A549 (cell line): ENCODE results near the gene SHLD3. TPM values are rescaled to one million over a fixed set of nuclear protein-coding genes. Genes with fewer than 3 reads are reported as not detected.
"Not testable (repeated sequence)": the region's sequence is repeated elsewhere in the genome, so short reads cannot be mapped to it uniquely, and the experiment has no call there.

Source experiments
- ATAC-seq, 2 experiments: fragments of 200-7000 bp in 1 of 2; fragments of >200 bp in 1 of 2; cut with Nextera tagmentation in 1 of 2; cut with Tn5 transposase in 1 of 2; 3 replicates each; pipeline versions ENCODE4 v1.8.0 to v1.9.1; 2018 to 2020; ENCODE audit warnings: mild to moderate bottlenecking in 1 of 2, moderate library complexity in 1 of 2
- CTCF ChIA-PET: fragments of 300-600 bp; sonication (Branson Sonifier 250); formaldehyde crosslinking; extraction: SDS; loops from one replicate; lab custom pipeline; 2021; ENCODE audit warnings: antibody characterized with exemption, inconsistent platforms; lab: Yijun Ruan, JAX
- POLR2A ChIA-PET: fragments of 350-600 bp; formaldehyde crosslinking; extraction: SDS; loops from one replicate; lab custom pipeline; 2021; ENCODE audit warnings: antibody characterized with exemption, inconsistent platforms; lab: Yijun Ruan, JAX
- DNase-seq, 2 experiments: peaks; one replicate each; pipeline versions ENCODE4 v3.0.0 to v3.0.0-alpha.2; 2011 to 2016; ENCODE audit warnings: low read depth in 1 of 2, low spot score in 1 of 2
- FAIRE-seq: peaks from 2 replicates; lab custom pipeline; 2011; peaks lifted over from hg19 to GRCh38; lab: Jason Lieb, UNC
- H3K27ac ChIP-seq, 2 experiments: fragments of >200 bp; sonication (Bioruptor Twin); formaldehyde crosslinking; 3 replicates each; pipeline ENCODE4 v1.5.1; 2016 to 2017
- H3K4me1 ChIP-seq: fragments of >200 bp; sonication (Bioruptor Twin); formaldehyde crosslinking; 3 replicates; pipeline ENCODE4 v1.6.1; 2016
- H3K4me2 ChIP-seq: fragments of >200 bp; sonication (Bioruptor Twin); formaldehyde crosslinking; 3 replicates; pipeline ENCODE4 v1.6.1; 2016
- H3K4me3 ChIP-seq: fragments of >200 bp; sonication (Bioruptor Twin); formaldehyde crosslinking; 3 replicates; pipeline ENCODE4 v1.5.1; 2016
- H3K9me3 ChIP-seq: fragments of >200 bp; sonication (Bioruptor Twin); formaldehyde crosslinking; 3 replicates; pipeline ENCODE4 v1.6.1; 2016
- ATOH8 ChIP-seq: fragments of 250-450 bp; sonication (Bioruptor Pico); IDR thresholded peaks from 2 replicates; pipeline ENCODE4 v1.5.0; 2020; ENCODE audit warnings: low read depth, mild to moderate bottlenecking, moderate library complexity
- BHLHE40 ChIP-seq: IDR thresholded peaks from 2 replicates; pipeline ENCODE4 v1.6.1; 2012; ENCODE audit warnings: low read depth, low read length, inconsistent platforms
- CBX2 ChIP-seq: fragments of 200-600 bp; sonication (generic); IDR thresholded peaks from 2 replicates; pipeline ENCODE4 v1.6.1; 2016; ENCODE audit warnings: low read depth, mild to moderate bottlenecking, borderline replicate concordance
- CBX8 ChIP-seq: fragments of 200-600 bp; sonication (generic); IDR thresholded peaks from 2 replicates; pipeline ENCODE4 v1.6.1; 2016
- EHF ChIP-seq: fragments of 250-450 bp; sonication (Bioruptor Pico); IDR thresholded peaks from 2 replicates; pipeline ENCODE4 v1.5.0; 2020; ENCODE audit warnings: mild to moderate bottlenecking
- EHMT2 ChIP-seq: fragments of 200-600 bp; sonication (generic); IDR thresholded peaks from 2 replicates; pipeline ENCODE4 v1.6.1; 2016; ENCODE audit warnings: antibody characterized with exemption, low read depth, mild to moderate bottlenecking, moderate library complexity
- ESRRA ChIP-seq: fragments of 150-350 bp; IDR thresholded peaks from 2 replicates; pipeline ENCODE4 v1.6.1; 2014; ENCODE audit warnings: mild to moderate bottlenecking, low read length, borderline replicate concordance
- GATA3 ChIP-seq: IDR thresholded peaks from 2 replicates; pipeline ENCODE4 v1.6.1; 2012; ENCODE audit warnings: borderline replicate concordance
- HDAC2 ChIP-seq: fragments of 200-600 bp; sonication (generic); IDR thresholded peaks from 2 replicates; pipeline ENCODE4 v1.6.1; 2016
- HEYL ChIP-seq: fragments of 250-450 bp; sonication (Bioruptor Pico); IDR thresholded peaks from 2 replicates; pipeline ENCODE4 v1.8.0; 2021; ENCODE audit warnings: mild to moderate bottlenecking, moderate library complexity
- HOXB13 ChIP-seq: fragments of 250-450 bp; sonication (Bioruptor Pico); IDR thresholded peaks from 2 replicates; pipeline ENCODE4 v1.5.0; 2020; ENCODE audit warnings: low read depth, mild to moderate bottlenecking, moderate library complexity
- KDM5A ChIP-seq: fragments of 200-600 bp; sonication (generic); IDR thresholded peaks from 2 replicates; pipeline ENCODE4 v1.6.1; 2016; ENCODE audit warnings: antibody characterized with exemption, mild to moderate bottlenecking
- MYC ChIP-seq: IDR thresholded peaks from 2 replicates; pipeline ENCODE4 v1.6.1; 2012; ENCODE audit warnings: mild to moderate bottlenecking, inconsistent platforms, low read length, improper control_type of control experiment, borderline replicate concordance
- NFE2L2 ChIP-seq: fragments of 150-350 bp; conservative IDR thresholded peaks from 2 replicates; pipeline ENCODE4 v1.6.1; 2014; ENCODE audit warnings: low read length
- NPAS2 ChIP-seq: fragments of 250-450 bp; sonication (Bioruptor Pico); IDR thresholded peaks from 2 replicates; pipeline ENCODE4 v1.8.0; 2022; ENCODE audit warnings: mild to moderate bottlenecking, moderate library complexity, borderline replicate concordance
- POLR2A ChIP-seq: IDR thresholded peaks from 2 replicates; pipeline ENCODE4 v1.6.1; 2012; ENCODE audit warnings: mild to moderate bottlenecking, low read length
- POLR2AphosphoS2 ChIP-seq: conservative IDR thresholded peaks from 2 replicates; pipeline ENCODE4 v1.6.1; 2012; ENCODE audit warnings: low read length, improper control_type of control experiment, inconsistent platforms
- RCOR1 ChIP-seq: fragments of 150-350 bp; IDR thresholded peaks from 2 replicates; pipeline ENCODE4 v1.6.1; 2014; ENCODE audit warnings: antibody characterized with exemption, low read length, low read depth
- RFX5 ChIP-seq: fragments of 450-650 bp; IDR thresholded peaks from 2 replicates; pipeline ENCODE4 v1.7.1; 2014; ENCODE audit warnings: antibody characterized with exemption, mild to moderate bottlenecking, moderate library complexity
- RNF2 ChIP-seq: fragments of 200-600 bp; sonication (generic); IDR thresholded peaks from 2 replicates; pipeline ENCODE4 v1.6.1; 2016; ENCODE audit warnings: low read depth, mild to moderate bottlenecking, antibody characterized with exemption, moderate library complexity, borderline replicate concordance
- TFCP2L1 ChIP-seq: fragments of 250-450 bp; sonication (Bioruptor Pico); IDR thresholded peaks from 2 replicates; pipeline ENCODE4 v1.5.0; 2021; ENCODE audit warnings: mild to moderate bottlenecking
- TP53 ChIP-seq: fragments of 250-450 bp; sonication (Bioruptor Pico); IDR thresholded peaks from 2 replicates; pipeline ENCODE4 v1.5.0; 2021; ENCODE audit warnings: mild to moderate bottlenecking, moderate library complexity
- USF2 ChIP-seq: fragments of 450-650 bp; IDR thresholded peaks from 2 replicates; pipeline ENCODE4 v1.6.1; 2014; ENCODE audit warnings: antibody characterized with exemption
- ZC3H11A ChIP-seq: fragments of 450-650 bp; IDR thresholded peaks from 2 replicates; pipeline ENCODE4 v1.6.1; 2014; ENCODE audit warnings: antibody characterized with exemption, mild to moderate bottlenecking
- ZFP36 ChIP-seq: fragments of 450-650 bp; IDR thresholded peaks from 2 replicates; pipeline ENCODE4 v1.6.1; 2014; ENCODE audit warnings: borderline replicate concordance; ENCODE audit not compliant: partially characterized antibody
- ZSCAN20 ChIP-seq: fragments of 250-450 bp; sonication (Bioruptor Pico); IDR thresholded peaks from 2 replicates; pipeline ENCODE4 v1.8.0; 2022; ENCODE audit warnings: mild to moderate bottlenecking, moderate library complexity
- WGBS: methylation state at CpG from one replicate; pipeline ENCODE4 v1.1.6; 2017; ENCODE audit errors: missing lambda C conversion rate; 5-methylcytosine and 5-hydroxymethylcytosine counted together
- polyA plus RNA-seq, 4 experiments: library from polyadenylated mRNA; depleted of rRNA in 3 of 4; stranded (reverse); fragments of >200 nt; fragmentation: RNase III in 1 of 4; extraction: RNeasy Plus Mini Kit Qiagen cat#74134 plus additional on column Dnase treatment in 1 of 4; gene quantifications; 2 replicates in 3 of 4; 3 replicates in 1 of 4; pipeline ENCODE4 v1.2.3, GENCODE V29; 2011 to 2017

SHLD3 gene
- polyA plus RNA-seq, 2 of the 4 experiments (the other 2 are of a cell fraction): 2.7 to 5.0 TPM

DNA sequence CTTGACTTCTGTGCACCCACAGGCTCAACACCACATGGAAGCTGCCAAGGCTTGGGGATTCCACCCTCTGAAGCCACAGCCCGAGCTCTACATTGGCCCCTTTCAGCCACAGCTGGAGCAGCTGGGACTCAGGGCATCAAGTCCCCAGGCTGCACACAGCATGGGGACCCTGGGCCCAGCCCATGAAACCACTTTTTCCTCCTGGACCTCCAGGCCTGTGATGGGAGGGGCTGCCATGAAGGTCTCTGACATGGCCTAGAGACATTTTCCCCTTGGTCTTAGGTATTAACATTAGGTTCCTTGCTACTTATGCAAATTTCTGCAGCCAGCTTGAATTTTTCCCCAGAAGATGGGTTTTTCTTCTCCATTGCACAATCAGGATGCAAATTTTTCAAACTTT is 23.1 kb upstream of the SHLD3 start:
- WGBS: no CpG with 5 or more reads among the region's 1 CpG
- CTCF ChIA-PET, ATAC-seq: not testable (repeated sequence)

GRCh38 chr5:65611524-65611923 is 13.3 kb upstream of the SHLD3 start:
- H3K4me2 ChIP-seq: no peak overlapping the region
- H3K27ac ChIP-seq: no peak overlapping the region
- CTCF ChIA-PET: interaction anchor here (1.0 kb wide), 2 partner anchors 9 to 10 kb away, joined by 3 read pairs; no protein-coding TSS in a partner anchor
- ATAC-seq: peak in 1 of 2 experiments; percentile 23; a peak in 2 of 6 replicates
- H3K9me3 ChIP-seq: no peaks in the 10 kb centered on the region
- no peak for TF ChIP-seq KDM5A
- no peak for TF ChIP-seq NFE2L2
- no peak for TF ChIP-seq ZC3H11A
- no peak for TF ChIP-seq TP53 (CRISPR knock-in tag)
- TF ChIP-seq CBX2: no peak
- no peak for TF ChIP-seq ESRRA
- TF ChIP-seq GATA3: no peak
- no peak for TF ChIP-seq ZSCAN20 (CRISPR knock-in tag)
- TF ChIP-seq POLR2AphosphoS2: no peak
- no peak for TF ChIP-seq HOXB13 (CRISPR knock-in tag)
- TF ChIP-seq POLR2A: no peak
- no peak for TF ChIP-seq RNF2
- no peak for TF ChIP-seq TFCP2L1
- no peak for TF ChIP-seq USF2
- TF ChIP-seq HDAC2: no peak
- no peak for TF ChIP-seq EHMT2
- TF ChIP-seq BHLHE40: no peak
- no peak for TF ChIP-seq HEYL (CRISPR knock-in tag)
- DNase-seq: peak in 1 of 2 experiments; percentile 30
- WGBS: 40% methylated on average over 3 of the region's 3 CpGs
- H3K4me1 ChIP-seq: peaks cover 8% of the 10 kb centered on the region; the same call in 2 of the 3 replicates
- no peak overlapping the region for H3K4me3 ChIP-seq
- FAIRE-seq: no peak
- POLR2A ChIA-PET: interaction anchor here (0.5 kb wide), 1 partner anchor 65 kb away, joined by 3 read pairs; no protein-coding TSS in a partner anchor

More for the DNA sequence above, 23.1 kb upstream of the SHLD3 start:
- H3K27ac ChIP-seq: not testable (repeated sequence)
- peaks cover 15% of the 10 kb centered on the region; the same call in 1 of the 3 replicates for H3K9me3 ChIP-seq
- TF ChIP-seq ZFP36: peak; percentile 78
- TF ChIP-seq, all 56 proteins: peak for 1; not testable (repeated sequence) for 55
- DNase-seq, FAIRE-seq, H3K4me2 ChIP-seq, POLR2A ChIA-PET, H3K4me1 ChIP-seq, H3K4me3 ChIP-seq: not testable (repeated sequence)

GRCh38 chr5:65612298-65612907 is 12.4 kb upstream of the SHLD3 start:
- 81% methylated on average over 4 of the region's 4 CpGs for WGBS
- H3K27ac ChIP-seq: no peak overlapping the region

More at GRCh38 chr5:65612298-65612907, 12.4 kb upstream of the SHLD3 start:
- TF ChIP-seq HEYL (CRISPR knock-in tag): no peak
- no peak for TF ChIP-seq RFX5
- no peak for TF ChIP-seq HDAC2
- TF ChIP-seq POLR2A: no peak
- TF ChIP-seq RCOR1: no peak
- no peak for TF ChIP-seq GATA3
- no peak for TF ChIP-seq NPAS2 (CRISPR knock-in tag)
- no peak for TF ChIP-seq MYC
- TF ChIP-seq ATOH8 (CRISPR knock-in tag): no peak
- no peak for TF ChIP-seq USF2
- TF ChIP-seq TP53 (CRISPR knock-in tag): no peak
- no peak for TF ChIP-seq CBX8
- no peak for TF ChIP-seq EHF (CRISPR knock-in tag)
- TF ChIP-seq, all 56 proteins: peak for 0
- H3K4me3 ChIP-seq: no peak overlapping the region
- H3K9me3 ChIP-seq: no peaks in the 10 kb centered on the region
- ATAC-seq (no peak), FAIRE-seq (no peak), DNase-seq (no peak)
- CTCF ChIA-PET: no interaction called here
- 0 out of 3 replicates have a peak overlapping the region, but pooled peaks have one; percentile 2 for H3K4me2 ChIP-seq
- POLR2A ChIA-PET: no interaction called here
- H3K4me1 ChIP-seq: peaks cover 8% of the 10 kb centered on the region; the same call in 2 of the 3 replicates
